Measurements from ENCODE around the gene CTCFL.

- TF ChIP-seq CTCF (IDR thresholded peaks at IDR 0.05) (no peak), POLR2A (IDR thresholded peaks at IDR 0.05) (no peak)
Measured at GRCh38 chr20:57451795-57452661, 72.9 kb downstream of the CTCFL start.
